NCI-H345 treated with DMSO at 0.1 percent for 48 hours (cell line): ENCODE data around the gene PAXX.
"Not testable (repeated sequence)": the region's sequence is repeated elsewhere in the genome, so short reads cannot be mapped to it uniquely, and the experiment has no call there.

Source experiments
- DNase-seq: peaks from one replicate; lab custom pipeline; 2025; ENCODE audit not compliant: unreplicated experiment; lab: John Stamatoyannopoulos, UW

The PAXX gene

GRCh38 chr9:137030538-137031527, 38.6 kb downstream of the PAXX start:
- no peak for DNase-seq

GRCh38 chr9:137031904-137032640, 39.9 kb downstream of the PAXX start, which contains the start of gene FUT7:
Gene FUT7 (minus strand): TSS chr9:137032088. CDS start chr9:137031991, 97 bp downstream.
- DNase-seq: no peak

GRCh38 chr9:137032858-137033257, 40.6 kb downstream of the PAXX start:
- no peak for DNase-seq

- DNase-seq: not testable (repeated sequence)
Observed at GRCh38 chr9:137033481-137033880, 41.3 kb downstream of the PAXX start.

DNA sequence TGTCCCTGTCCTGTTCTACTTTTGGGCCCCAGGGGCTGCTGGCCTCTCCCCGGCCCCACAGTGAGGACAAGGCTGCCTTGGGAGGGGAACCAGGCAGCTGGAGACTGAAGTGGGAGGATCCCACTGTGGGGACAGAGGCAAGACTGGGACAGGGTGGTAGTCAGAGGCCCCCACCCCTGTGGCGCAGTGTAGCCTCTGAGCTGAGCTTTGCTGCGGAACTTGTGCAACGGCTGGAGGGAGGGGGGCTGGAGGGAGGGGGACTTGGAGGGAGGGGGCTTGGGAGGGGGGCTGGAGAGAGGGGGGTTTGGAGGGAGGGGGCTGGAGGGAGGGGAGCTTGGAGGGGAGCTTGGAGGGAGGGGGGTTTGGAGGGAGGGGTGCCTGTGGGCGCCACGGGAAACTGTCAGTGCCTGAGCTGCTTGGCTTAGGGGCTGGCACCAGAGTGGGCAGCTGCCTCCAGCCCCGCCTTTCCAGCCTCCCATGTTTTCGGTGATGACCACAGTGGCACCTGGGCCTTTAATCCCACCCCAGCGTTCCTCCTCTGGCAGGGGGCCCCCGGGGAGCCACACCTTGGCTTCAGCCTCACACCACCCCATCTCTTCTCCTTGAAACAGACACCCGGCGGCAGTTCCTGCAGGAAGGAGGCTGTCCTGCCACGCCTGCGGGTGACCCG, 42.0 kb downstream of the PAXX start:
- no peak for DNase-seq

DNA sequence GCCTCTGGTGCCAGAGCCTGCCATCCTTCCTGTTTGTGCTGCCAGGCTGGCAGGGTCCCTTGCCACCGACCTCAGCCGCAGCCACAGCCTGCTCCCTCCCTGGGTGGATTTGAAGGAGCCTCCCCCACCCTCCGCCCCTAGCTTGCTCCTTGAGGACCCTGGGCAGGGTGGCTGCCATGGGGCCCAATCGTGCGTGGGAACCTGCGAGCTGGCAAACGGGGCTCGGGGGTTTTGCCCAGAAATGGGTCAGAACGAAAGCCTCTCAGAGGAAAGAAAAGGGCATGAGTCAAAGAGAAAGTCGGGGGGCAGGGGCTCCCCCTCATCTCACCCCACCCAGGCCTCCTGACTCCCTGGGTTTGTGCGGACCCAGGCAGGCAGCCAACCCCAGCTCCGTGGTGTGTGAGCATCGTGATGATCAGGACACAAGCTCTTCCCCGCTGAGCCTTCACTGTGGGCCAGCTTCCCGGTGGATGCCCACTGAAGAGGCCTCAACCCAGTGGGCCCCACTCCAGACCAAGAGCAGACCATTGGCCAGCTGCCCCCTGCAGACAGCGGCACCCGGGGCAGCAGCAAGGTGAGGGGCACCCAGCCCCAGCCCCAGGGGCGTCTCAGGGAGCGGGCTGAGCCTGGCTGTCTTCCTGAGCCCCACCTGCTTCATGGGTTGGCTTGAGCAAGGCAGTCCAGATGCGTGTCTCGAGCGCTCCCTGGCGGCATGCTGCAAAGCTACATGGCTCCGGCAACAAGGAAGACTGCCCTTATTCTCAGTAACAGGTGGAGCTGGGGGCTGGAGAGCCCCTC, 42.7 kb downstream of the PAXX start:
- DNase-seq: peak; percentile 81

DNA sequence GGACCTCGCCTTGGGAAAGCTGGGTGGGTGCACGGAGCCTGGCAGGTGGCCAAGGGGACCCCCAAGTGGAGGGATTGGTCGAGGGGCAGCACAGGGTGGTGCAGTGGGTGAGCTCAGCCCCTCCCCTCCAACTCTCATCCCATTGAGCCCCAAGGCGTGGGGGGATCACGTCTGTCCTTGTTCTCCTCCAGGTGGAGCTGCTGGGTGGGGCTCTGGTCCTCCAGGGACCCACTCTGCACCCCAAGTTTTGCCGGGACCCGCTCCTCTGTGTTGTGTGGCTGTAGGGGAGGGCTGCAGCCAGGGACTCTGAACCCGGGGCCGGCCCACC, 43.2 kb downstream of the PAXX start:
- no peak for DNase-seq

DNA sequence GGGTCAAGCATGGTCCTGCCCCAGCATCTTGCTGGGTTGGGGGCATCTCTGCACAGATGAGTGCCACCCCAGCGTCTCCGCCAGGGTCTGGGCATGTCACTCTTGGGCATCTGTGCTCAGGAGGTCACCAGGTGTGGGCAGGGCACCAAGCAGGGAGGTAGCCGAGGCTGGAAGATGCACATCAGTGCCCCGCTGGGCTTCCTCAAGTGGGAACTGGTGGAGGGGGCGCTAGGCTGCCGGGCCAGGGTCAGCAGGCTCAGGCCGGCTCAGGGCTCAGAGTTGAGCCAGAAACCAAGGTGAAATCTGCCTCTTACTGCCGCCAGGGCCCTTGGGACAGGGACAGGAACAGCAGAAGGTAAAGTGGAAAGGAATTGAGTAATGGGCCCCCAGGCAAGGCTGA, 43.7 kb downstream of the PAXX start:
- DNase-seq: no peak

- DNase-seq: no peak
Observed at GRCh38 chr9:137037035-137037434, 44.8 kb downstream of the PAXX start.

- DNase-seq: no peak
Observed at GRCh38 chr9:137037483-137037882, 45.3 kb downstream of the PAXX start.

- no peak for DNase-seq
Observed at GRCh38 chr9:137038916-137039315, 46.7 kb downstream of the PAXX start.

DNA sequence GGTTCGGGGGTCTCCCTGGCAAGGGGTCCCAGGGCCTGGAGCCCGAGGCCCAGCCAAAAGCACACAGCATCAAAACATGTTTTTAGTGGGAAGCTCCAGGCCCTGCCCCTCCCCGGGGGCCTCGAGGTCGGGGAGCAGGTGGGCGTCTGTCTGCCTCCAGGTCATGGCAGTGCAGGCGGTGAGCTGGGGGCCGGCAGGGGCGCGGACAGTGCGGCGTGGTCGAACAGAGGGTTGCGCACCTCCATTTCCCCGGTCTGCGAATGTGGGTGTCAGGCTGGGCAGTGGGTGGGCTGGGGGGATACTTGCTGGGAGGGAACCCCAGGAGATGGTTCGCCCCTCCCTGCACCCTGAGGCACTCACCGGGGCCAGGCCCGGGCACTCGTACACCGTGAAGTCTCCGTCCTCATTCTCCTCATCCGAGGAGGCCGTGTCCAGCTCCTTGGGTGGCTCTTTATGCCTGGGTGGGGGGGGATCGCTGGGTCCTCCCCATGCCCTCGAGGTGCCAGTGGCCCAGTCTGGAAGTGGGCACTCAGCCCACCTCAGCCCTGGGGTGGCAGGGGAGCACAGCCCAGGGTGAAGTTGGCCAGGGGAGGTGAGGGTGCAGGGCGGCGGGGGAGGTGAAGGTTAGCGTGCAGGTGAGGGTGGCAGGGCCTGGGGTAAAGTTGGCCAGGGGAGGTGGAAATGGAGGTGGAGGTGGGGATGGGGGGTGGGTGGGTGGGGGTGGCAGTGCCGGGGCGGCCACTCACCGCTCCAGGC, 47.6 kb downstream of the PAXX start:
- no peak for DNase-seq

DNA sequence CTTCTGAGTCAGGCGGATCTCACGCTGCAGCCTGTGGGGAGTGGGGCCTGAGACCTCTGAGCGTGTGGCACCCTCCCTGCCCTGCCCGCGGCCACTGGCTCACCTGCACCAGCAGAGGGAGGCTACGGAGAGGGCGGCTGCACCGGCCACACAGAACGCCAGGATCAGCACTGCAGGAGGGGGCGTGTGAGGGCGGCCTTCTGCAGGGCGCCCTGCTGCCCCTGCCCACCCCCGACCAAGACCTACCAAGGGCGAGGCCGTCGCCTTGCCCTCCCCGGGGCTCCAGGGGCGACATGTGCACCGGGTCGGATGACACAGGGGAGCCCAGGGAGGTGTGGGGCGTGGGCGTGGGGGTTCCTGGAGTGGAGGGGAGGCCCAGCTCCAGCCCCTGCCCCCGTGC, 48.3 kb downstream of the PAXX start:
- DNase-seq: no peak

DNA sequence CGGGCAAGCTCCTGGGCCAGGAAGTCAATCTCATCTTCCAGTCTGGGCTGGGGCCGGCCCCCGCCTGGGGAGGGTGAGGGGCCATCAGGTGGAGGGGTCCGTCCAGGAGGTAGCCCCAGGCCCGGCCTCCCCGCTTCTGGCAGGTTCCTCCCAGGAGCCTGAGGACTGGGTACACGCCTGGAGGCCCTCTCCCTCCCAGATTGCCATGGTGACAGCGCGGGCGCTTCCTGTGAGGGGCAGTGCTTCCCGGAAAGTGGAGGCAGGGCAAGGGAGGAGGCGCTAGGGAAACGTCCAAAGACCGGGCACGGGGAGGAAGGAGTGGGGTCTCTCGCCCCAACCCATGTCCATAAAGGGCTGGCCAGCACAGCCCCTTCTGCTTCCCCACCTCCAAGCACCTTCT, 48.9 kb downstream of the PAXX start:
- no peak for DNase-seq

DNA sequence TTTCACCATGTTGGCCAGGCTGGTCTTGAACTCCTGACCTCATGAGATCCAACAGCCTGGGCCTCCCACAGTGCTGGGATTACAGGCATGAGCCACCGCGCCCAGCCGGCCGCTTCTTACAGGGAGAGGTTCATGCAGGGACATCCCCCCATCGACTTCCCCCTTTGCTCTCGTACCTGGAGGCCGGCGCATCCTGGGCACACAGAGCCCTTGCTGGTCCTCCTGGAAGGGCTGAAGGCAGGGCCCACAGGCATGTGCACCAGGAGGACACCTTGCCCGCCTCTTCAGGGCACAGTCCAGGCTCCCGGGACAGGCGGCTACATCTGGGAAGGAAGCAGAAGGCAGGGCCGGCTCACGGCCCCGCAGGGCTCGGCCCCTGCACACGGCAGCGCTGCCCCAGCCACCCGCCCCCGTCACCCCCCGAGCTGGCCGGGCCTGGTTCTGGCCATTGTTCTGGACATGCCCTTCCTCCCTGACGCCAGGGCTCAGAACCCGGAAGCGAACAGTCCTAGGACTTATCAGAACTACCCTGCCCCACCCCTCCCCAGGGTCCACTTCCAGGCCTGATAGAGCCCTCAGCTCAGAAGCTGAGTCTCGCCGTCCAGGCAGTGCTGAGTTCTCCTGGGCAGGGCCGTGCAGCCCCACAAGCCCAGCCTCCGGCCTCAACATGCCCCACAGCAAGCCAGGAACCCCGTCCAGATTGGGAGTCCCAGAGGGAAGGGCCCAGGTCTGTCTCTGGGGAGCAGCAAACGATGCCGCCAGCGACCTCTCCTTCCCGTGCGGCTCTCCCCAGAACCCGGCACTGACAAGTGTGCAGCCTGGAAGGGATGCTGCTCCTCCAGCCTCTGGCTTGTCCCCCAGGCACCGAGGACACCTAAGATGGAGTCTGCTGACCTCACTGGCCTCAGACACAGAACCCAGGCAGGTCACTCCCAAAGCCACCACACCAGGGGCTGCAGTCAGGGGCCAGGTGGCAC, 50.8 kb downstream of the PAXX start:
- no peak for DNase-seq
